ENCODE results near the gene KEL.

KEL gene

GRCh38 chr7:142927085-142927745 lies 34.9 kb downstream of the KEL start:
- DNase-seq, result no peak

GRCh38 chr7:142925413-142925812 lies 36.8 kb downstream of the KEL start:
- no peak for DNase-seq

- DNase-seq, result no peak
These were observed 38.8 kb downstream of the KEL start for GRCh38 chr7:142923391-142923790.

- DNase-seq, result no peak
These were observed 42.5 kb downstream of the KEL start for GRCh38 chr7:142919656-142920055.

- DNase-seq, result no peak
These were observed 43.3 kb downstream of the KEL start for GRCh38 chr7:142918901-142919300.

- DNase-seq, result no peak
These were observed 44.7 kb downstream of the KEL start for GRCh38 chr7:142917447-142917846.

- DNase-seq, result no peak
These were observed 45.7 kb downstream of the KEL start for GRCh38 chr7:142916508-142916907.

- DNase-seq, result no peak
These were observed 46.8 kb downstream of the KEL start for GRCh38 chr7:142915315-142915714.

GRCh38 chr7:142914121-142914520 lies 48.0 kb downstream of the KEL start:
- no peak for DNase-seq

- DNase-seq, result no peak
These were observed 48.6 kb downstream of the KEL start for GRCh38 chr7:142913566-142913965.

- DNase-seq, result no peak
These were observed 49.1 kb downstream of the KEL start for GRCh38 chr7:142913051-142913450.

GRCh38 chr7:142910481-142910880 lies 51.7 kb downstream of the KEL start:
- DNase-seq, result no peak

- no peak for DNase-seq
These were observed 52.1 kb downstream of the KEL start for GRCh38 chr7:142910031-142910433.

GRCh38 chr7:142908921-142909890 lies 53.0 kb downstream of the KEL start:
- DNase-seq, result no peak

- no peak for DNase-seq
These were observed 53.9 kb downstream of the KEL start for GRCh38 chr7:142908290-142908689.

- no peak for DNase-seq
These were observed 55.5 kb downstream of the KEL start for GRCh38 chr7:142906643-142907042.

GRCh38 chr7:142905759-142906158 lies 56.4 kb downstream of the KEL start:
- DNase-seq, result no peak

- DNase-seq, result no peak
These were observed 58.0 kb downstream of the KEL start for GRCh38 chr7:142904128-142904527.

- no peak for DNase-seq
These were observed 60.5 kb downstream of the KEL start for GRCh38 chr7:142901426-142902259.

- no peak for DNase-seq
These were observed 62.5 kb downstream of the KEL start for GRCh38 chr7:142899661-142900060.

GRCh38 chr7:142898377-142899170 lies 63.6 kb downstream of the KEL start:
- DNase-seq, result no peak

GRCh38 chr7:142897691-142898090 lies 64.5 kb downstream of the KEL start:
- DNase-seq, result no peak

Measured in NCI-H2029 (cell line).